ENCODE measurements around the gene PADI3.

DNA sequence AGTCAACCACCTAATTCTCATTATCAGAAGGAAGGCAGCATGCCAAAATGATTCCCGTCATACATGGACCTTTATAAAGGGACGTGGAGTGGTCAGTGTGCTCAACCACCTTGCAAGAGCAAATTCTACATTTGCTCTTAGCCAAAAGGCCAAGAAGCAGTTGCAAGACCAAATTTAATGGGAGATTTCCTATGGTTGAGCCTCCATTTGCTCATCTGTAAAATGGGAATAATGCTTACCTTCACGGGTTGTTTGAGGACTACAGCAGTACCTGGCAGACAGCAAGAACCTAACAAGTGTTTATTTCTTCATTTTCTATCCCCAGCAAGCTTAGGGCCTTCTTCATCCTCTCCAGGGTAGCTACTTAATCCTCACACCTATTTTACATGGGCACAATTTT, 41.7 kb downstream of the PADI3 start:
- TF ChIP-seq CTCF (IDR thresholded peaks at IDR 0.05; ENCODE audit: low read depth, low read length) (no peak), MAX (IDR thresholded peaks at IDR 0.05; ENCODE audit: low read depth, low read length) (no peak)
